K562 (cell line): ENCODE data around the gene MPND. TPM values are rescaled to one million over a fixed set of nuclear protein-coding genes. Genes with fewer than 3 reads are reported as not detected.

Experiments
- CBX1 ChIP-seq: sonication (generic); IDR thresholded peaks from 2 replicates; pipeline ENCODE4 v1.6.1; 2016; ENCODE audit warnings: antibody characterized with exemption, low read depth, mild to moderate bottlenecking
- CCNT2 ChIP-seq: IDR thresholded peaks from 2 replicates; pipeline ENCODE4 v1.6.1; 2011; ENCODE audit warnings: borderline replicate concordance, low read depth, mild to moderate bottlenecking, moderate library complexity, mixed read lengths, low read length; ENCODE audit not compliant: insufficient read length; ENCODE audit errors: extremely low read depth
- CREB1 ChIP-seq, 2 experiments: sonication (generic) in 1 of 2; formaldehyde crosslinking in 1 of 2; IDR thresholded peaks; 2 replicates each; pipeline versions ENCODE4 v1.6.1 to v1.8.0; 2012 to 2022; ENCODE audit warnings: inconsistent platforms in 1 of 2, mild to moderate bottlenecking in 1 of 2, missing genetic modification reagents in 1 of 2, moderate library complexity in 1 of 2
- CTBP1 ChIP-seq: fragments of 450-650 bp; IDR thresholded peaks from 2 replicates; pipeline ENCODE4 v1.6.1; 2016; ENCODE audit warnings: borderline replicate concordance
- FOSL1 ChIP-seq: fragments of 200-800 bp; sonication (Bioruptor generic); conservative IDR thresholded peaks from 2 replicates; pipeline ENCODE4 v1.6.1; 2016; ENCODE audit warnings: missing genetic modification characterization, missing compliant biosample characterization
- HNRNPLL ChIP-seq: fragments of 200-400 bp; formaldehyde crosslinking; IDR thresholded peaks from 2 replicates; pipeline ENCODE4 v1.6.1; 2017; ENCODE audit warnings: low read length, low read depth, mild to moderate bottlenecking; ENCODE audit not compliant: poor library complexity, severe bottlenecking
- JUN ChIP-seq, 2 experiments: sonication (generic) in 1 of 2; formaldehyde crosslinking in 1 of 2; IDR thresholded peaks; 2 replicates each; pipeline versions ENCODE4 v1.6.1 to v1.8.0; 2012 to 2022; ENCODE audit warnings: borderline replicate concordance in 2 of 2, mild to moderate bottlenecking in 2 of 2, improper control_type of control experiment in 1 of 2, low read depth in 1 of 2, low read length in 1 of 2, missing genetic modification reagents in 1 of 2
- KLF10 ChIP-seq: fragments of 250-450 bp; sonication (Bioruptor Pico); IDR thresholded peaks from 2 replicates; pipeline ENCODE4 v1.6.1; 2021; ENCODE audit warnings: matching md5 sums
- MNT ChIP-seq, 2 experiments: fragments of 450-650 bp; conservative IDR thresholded peaks; 2 replicates each; pipeline ENCODE4 v1.6.1; 2017; ENCODE audit warnings: mild to moderate bottlenecking in 2 of 2, moderate library complexity in 2 of 2
- POLR2H ChIP-seq: IDR thresholded peaks from 2 replicates; pipeline ENCODE4 v1.6.1; 2016; ENCODE audit warnings: missing genetic modification characterization, low read depth, mild to moderate bottlenecking, control low read depth, missing compliant biosample characterization, moderate library complexity
- SNAPC5 ChIP-seq: fragments of 250-450 bp; sonication (Bioruptor Pico); IDR thresholded peaks from 2 replicates; pipeline ENCODE4 v1.8.0; 2021; ENCODE audit warnings: moderate library complexity, mild to moderate bottlenecking, inconsistent platforms
- ZNF24 ChIP-seq: fragments of 450-650 bp; IDR thresholded peaks from 2 replicates; pipeline ENCODE4 v1.6.1; 2016
- ZNF584 ChIP-seq: fragments of 200-800 bp; sonication (Bioruptor generic); IDR thresholded peaks from 2 replicates; pipeline ENCODE4 v1.6.1; 2016; ENCODE audit warnings: low read depth, mild to moderate bottlenecking, missing genetic modification characterization, missing compliant biosample characterization
- polyA plus RNA-seq, 8 experiments: library from polyadenylated mRNA; depleted of rRNA in 4 of 8; stranded (reverse) in 5 of 8; unstranded in 3 of 8; fragments of >200 nt; fragmentation: Nextera tagmentation in 2 of 8; fragmentation: Illumina TruSeq in 1 of 8; extraction: Ambion mirVana in 2 of 8; extraction: Trizol in 1 of 8; gene quantifications; 2 replicates each; pipeline versions ENCODE4 v1.2.1 to v1.2.3, GENCODE V29; 2011 to 2014; ENCODE audit warnings: inconsistent platforms in 1 of 8, missing spikeins in 1 of 8
- total RNA-seq, 7 experiments: library from RNA; depleted of rRNA in 6 of 7; stranded (reverse); fragments of >200 nt in 6 of 7; fragmentation: Illumina TruSeq in 2 of 7; extraction: Trizol in 2 of 7; gene quantifications; 2 replicates each; pipeline versions ENCODE4 v1.2.1 to v1.2.3, GENCODE V29; 2011 to 2021; ENCODE audit warnings: low replicate concordance in 1 of 7
- TF ChIP-seq, protein P1 (sequence below): sonication (generic); formaldehyde crosslinking; IDR thresholded peaks from 2 replicates; pipeline ENCODE4 v1.8.1; 2023; ENCODE audit warnings: mild to moderate bottlenecking, missing genetic modification reagents
- TF ChIP-seq, protein P2 (sequence below): fragments of 450-650 bp; IDR thresholded peaks from 2 replicates; pipeline ENCODE4 v1.6.1; 2016; ENCODE audit warnings: low read depth, mild to moderate bottlenecking, moderate library complexity
- TF ChIP-seq, protein P3 (sequence below): sonication (generic); formaldehyde crosslinking; IDR thresholded peaks from 2 replicates; pipeline ENCODE4 v1.8.0; 2023; ENCODE audit warnings: missing genetic modification reagents, mild to moderate bottlenecking, borderline replicate concordance

The MPND gene
- total and polyA plus RNA-seq, 9 of the 15 experiments (the other 6 are each of a cell fraction or from before 2014, with no cell fraction given) = 0.25 to 14.0 (median 3.9) TPM

- no peak for TF ChIP-seq ZNF24
- TF ChIP-seq, protein P1, sequence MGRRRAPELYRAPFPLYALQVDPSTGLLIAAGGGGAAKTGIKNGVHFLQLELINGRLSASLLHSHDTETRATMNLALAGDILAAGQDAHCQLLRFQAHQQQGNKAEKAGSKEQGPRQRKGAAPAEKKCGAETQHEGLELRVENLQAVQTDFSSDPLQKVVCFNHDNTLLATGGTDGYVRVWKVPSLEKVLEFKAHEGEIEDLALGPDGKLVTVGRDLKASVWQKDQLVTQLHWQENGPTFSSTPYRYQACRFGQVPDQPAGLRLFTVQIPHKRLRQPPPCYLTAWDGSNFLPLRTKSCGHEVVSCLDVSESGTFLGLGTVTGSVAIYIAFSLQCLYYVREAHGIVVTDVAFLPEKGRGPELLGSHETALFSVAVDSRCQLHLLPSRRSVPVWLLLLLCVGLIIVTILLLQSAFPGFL (CRISPR knock-in tag) = no peak
- TF ChIP-seq SNAPC5 (CRISPR knock-in tag) = no peak
- no peak for TF ChIP-seq CBX1
- TF ChIP-seq FOSL1 (tag) = 0 out of 2 replicates have a peak, but pooled peaks have one; percentile 2
- no peak for TF ChIP-seq JUN (IDR thresholded peaks at IDR 0.05; ENCODE audit: borderline replicate concordance, low read depth, low read length)
- no peak for TF ChIP-seq JUN (CRISPR knock-in tag; IDR thresholded peaks at IDR 0.05; ENCODE audit: borderline replicate concordance)
- TF ChIP-seq, protein P2, sequence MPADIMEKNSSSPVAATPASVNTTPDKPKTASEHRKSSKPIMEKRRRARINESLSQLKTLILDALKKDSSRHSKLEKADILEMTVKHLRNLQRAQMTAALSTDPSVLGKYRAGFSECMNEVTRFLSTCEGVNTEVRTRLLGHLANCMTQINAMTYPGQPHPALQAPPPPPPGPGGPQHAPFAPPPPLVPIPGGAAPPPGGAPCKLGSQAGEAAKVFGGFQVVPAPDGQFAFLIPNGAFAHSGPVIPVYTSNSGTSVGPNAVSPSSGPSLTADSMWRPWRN = no peak
- no peak for TF ChIP-seq KLF10 (CRISPR knock-in tag)
- peak; percentile 47 to 71; a peak in 2 of 4 replicates for TF ChIP-seq MNT (conservative IDR thresholded peaks at IDR 0.05)
- TF ChIP-seq, protein P3, sequence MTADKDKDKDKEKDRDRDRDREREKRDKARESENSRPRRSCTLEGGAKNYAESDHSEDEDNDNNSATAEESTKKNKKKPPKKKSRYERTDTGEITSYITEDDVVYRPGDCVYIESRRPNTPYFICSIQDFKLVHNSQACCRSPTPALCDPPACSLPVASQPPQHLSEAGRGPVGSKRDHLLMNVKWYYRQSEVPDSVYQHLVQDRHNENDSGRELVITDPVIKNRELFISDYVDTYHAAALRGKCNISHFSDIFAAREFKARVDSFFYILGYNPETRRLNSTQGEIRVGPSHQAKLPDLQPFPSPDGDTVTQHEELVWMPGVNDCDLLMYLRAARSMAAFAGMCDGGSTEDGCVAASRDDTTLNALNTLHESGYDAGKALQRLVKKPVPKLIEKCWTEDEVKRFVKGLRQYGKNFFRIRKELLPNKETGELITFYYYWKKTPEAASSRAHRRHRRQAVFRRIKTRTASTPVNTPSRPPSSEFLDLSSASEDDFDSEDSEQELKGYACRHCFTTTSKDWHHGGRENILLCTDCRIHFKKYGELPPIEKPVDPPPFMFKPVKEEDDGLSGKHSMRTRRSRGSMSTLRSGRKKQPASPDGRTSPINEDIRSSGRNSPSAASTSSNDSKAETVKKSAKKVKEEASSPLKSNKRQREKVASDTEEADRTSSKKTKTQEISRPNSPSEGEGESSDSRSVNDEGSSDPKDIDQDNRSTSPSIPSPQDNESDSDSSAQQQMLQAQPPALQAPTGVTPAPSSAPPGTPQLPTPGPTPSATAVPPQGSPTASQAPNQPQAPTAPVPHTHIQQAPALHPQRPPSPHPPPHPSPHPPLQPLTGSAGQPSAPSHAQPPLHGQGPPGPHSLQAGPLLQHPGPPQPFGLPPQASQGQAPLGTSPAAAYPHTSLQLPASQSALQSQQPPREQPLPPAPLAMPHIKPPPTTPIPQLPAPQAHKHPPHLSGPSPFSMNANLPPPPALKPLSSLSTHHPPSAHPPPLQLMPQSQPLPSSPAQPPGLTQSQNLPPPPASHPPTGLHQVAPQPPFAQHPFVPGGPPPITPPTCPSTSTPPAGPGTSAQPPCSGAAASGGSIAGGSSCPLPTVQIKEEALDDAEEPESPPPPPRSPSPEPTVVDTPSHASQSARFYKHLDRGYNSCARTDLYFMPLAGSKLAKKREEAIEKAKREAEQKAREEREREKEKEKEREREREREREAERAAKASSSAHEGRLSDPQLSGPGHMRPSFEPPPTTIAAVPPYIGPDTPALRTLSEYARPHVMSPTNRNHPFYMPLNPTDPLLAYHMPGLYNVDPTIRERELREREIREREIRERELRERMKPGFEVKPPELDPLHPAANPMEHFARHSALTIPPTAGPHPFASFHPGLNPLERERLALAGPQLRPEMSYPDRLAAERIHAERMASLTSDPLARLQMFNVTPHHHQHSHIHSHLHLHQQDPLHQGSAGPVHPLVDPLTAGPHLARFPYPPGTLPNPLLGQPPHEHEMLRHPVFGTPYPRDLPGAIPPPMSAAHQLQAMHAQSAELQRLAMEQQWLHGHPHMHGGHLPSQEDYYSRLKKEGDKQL = no peak
- TF ChIP-seq CCNT2 = peak; percentile 55
- TF ChIP-seq ZNF584 (CRISPR knock-in tag) = no peak
- peak; percentile 60 for TF ChIP-seq CREB1 (IDR thresholded peaks at IDR 0.05)
- peak; percentile 76 for TF ChIP-seq CREB1 (CRISPR knock-in tag; IDR thresholded peaks at IDR 0.05)
- TF ChIP-seq CTBP1 = peak; percentile 26; the same call in 1 of the 2 replicates
- TF ChIP-seq POLR2H = no peak
- no peak for TF ChIP-seq HNRNPLL
These were observed at the start of gene MPND (continued) for GRCh38 chr19:4343370-4344307.
